GM12878 (cell line): ENCODE measurements around the gene TRIM7. TPM values are rescaled to one million over a fixed set of nuclear protein-coding genes. Genes with fewer than 3 reads are reported as not detected.

Experiments
- ATAC-seq: fragments of 200-7000 bp; cut with Tn5 transposase; 3 replicates; pipeline ENCODE4 v1.9.1; 2020; ENCODE audit warnings: mild to moderate bottlenecking, moderate library complexity
- BruUV-seq: library from RNA; stranded (reverse); fragments of 400-500 nt; replicated peaks from 2 replicates; lab custom pipeline; 2021; lab: Mats Ljungman, UMichigan
- CTCF ChIA-PET: fragments of 300-600 bp; sonication (Branson Sonifier 250); formaldehyde crosslinking; extraction: SDS; loops from one replicate; lab custom pipeline; 2021; ENCODE audit warnings: inconsistent platforms; lab: Yijun Ruan, JAX
- POLR2A ChIA-PET: fragments of 350-600 bp; formaldehyde crosslinking; extraction: SDS; loops from one replicate; lab custom pipeline; 2021; ENCODE audit warnings: inconsistent platforms; lab: Charles Lee
- RAD21 ChIA-PET: fragments of 300-600 bp; sonication (Branson Sonifier 250); formaldehyde crosslinking; loops from one replicate; lab custom pipeline; 2023; ENCODE audit warnings: antibody characterized with exemption; ENCODE audit not compliant: unreplicated experiment; lab: Charles Lee
- SMC1A ChIA-PET: fragments of 300-600 bp; sonication (Branson Sonifier 250); formaldehyde crosslinking; loops from one replicate; lab custom pipeline; 2023; ENCODE audit not compliant: unreplicated experiment, uncharacterized antibody; lab: Charles Lee
- DNase-seq: peaks from one replicate; pipeline ENCODE4 v3.0.0-alpha.2; 2011; ENCODE audit warnings: low read depth, low spot score
- FAIRE-seq: peaks from 3 replicates; lab custom pipeline; 2011; peaks lifted over from hg19 to GRCh38; lab: Jason Lieb, UNC
- H2AFZ ChIP-seq: 2 replicates; pipeline ENCODE4 v1.6.0; 2011; ENCODE audit warnings: low read depth, low read length, control low read depth; ENCODE audit not compliant: control insufficient read depth
- H3K27ac ChIP-seq: 2 replicates; pipeline ENCODE4 v1.5.1; 2011; ENCODE audit warnings: control low read depth; ENCODE audit not compliant: control insufficient read depth, insufficient read depth
- H3K27me3 ChIP-seq, 2 experiments: replicated peaks in 1 of 2; 2 replicates each; pipeline versions ENCODE4 v1.6.0 to v1.6.1; 2011; ENCODE audit warnings: low read length in 1 of 2; ENCODE audit not compliant: control insufficient read depth in 2 of 2, insufficient read depth in 2 of 2
- H3K36me3 ChIP-seq, 2 experiments: 2 replicates each; pipeline ENCODE4 v1.5.1; 2011; ENCODE audit warnings: low read length in 1 of 2; ENCODE audit not compliant: control insufficient read depth in 2 of 2, insufficient read depth in 2 of 2
- H3K4me1 ChIP-seq: 2 replicates; pipeline ENCODE4 v1.6.1; 2011; ENCODE audit warnings: mild to moderate bottlenecking, low read length, moderate library complexity, mixed read lengths; ENCODE audit not compliant: control insufficient read depth, insufficient read depth
- H3K4me2 ChIP-seq: 2 replicates; pipeline ENCODE4 v1.6.0; 2011; ENCODE audit warnings: control low read depth; ENCODE audit not compliant: control insufficient read depth, insufficient read depth
- H3K4me3 ChIP-seq: fragments of 200-600 bp; sonication (generic); 2 replicates; pipeline ENCODE4 v1.5.1; 2016
- H3K79me2 ChIP-seq: 2 replicates; pipeline ENCODE4 v1.6.0; 2011; ENCODE audit warnings: low read length; ENCODE audit not compliant: control insufficient read depth, insufficient read depth
- H3K9ac ChIP-seq: 2 replicates; pipeline ENCODE4 v1.8.0; 2011; ENCODE audit warnings: low read length, control low read depth, mixed read lengths; ENCODE audit not compliant: control insufficient read depth, insufficient read depth
- H3K9me3 ChIP-seq: replicated peaks from 3 replicates; pipeline ENCODE4 v1.5.1; 2011; ENCODE audit warnings: mild to moderate bottlenecking, low read length; ENCODE audit not compliant: control insufficient read depth, insufficient read depth
- H4K20me1 ChIP-seq: 2 replicates; pipeline ENCODE4 v1.6.0; 2011; ENCODE audit not compliant: control insufficient read depth, insufficient read depth
- ATF7 ChIP-seq: fragments of 450-650 bp; IDR thresholded peaks from 2 replicates; pipeline ENCODE4 v1.6.1; 2016; ENCODE audit warnings: low read depth, mild to moderate bottlenecking
- BHLHE40 ChIP-seq, 2 experiments: fragments of 450-650 bp in 1 of 2; IDR thresholded peaks; 2 replicates each; pipeline ENCODE4 v1.6.1; 2011 to 2017; ENCODE audit warnings: low read depth in 2 of 2, borderline replicate concordance in 1 of 2, improper control_type of control experiment in 1 of 2, low read length in 1 of 2, mild to moderate bottlenecking in 1 of 2
- CHD1 ChIP-seq: IDR thresholded peaks from 2 replicates; pipeline ENCODE4 v1.6.1; 2012; ENCODE audit warnings: low read depth, low read length, improper control_type of control experiment
- ETV6 ChIP-seq, 2 experiments: fragments of 450-650 bp in 1 of 2; IDR thresholded peaks in 1 of 2; conservative IDR thresholded peaks in 1 of 2; 2 replicates each; pipeline ENCODE4 v1.6.1; 2014; ENCODE audit warnings: antibody characterized with exemption in 1 of 2, borderline replicate concordance in 1 of 2, low read depth in 1 of 2, mild to moderate bottlenecking in 1 of 2, moderate library complexity in 1 of 2
- GATAD2B ChIP-seq: fragments of 450-650 bp; conservative IDR thresholded peaks from 2 replicates; pipeline ENCODE4 v1.6.1; 2017; ENCODE audit warnings: low read depth, mild to moderate bottlenecking, moderate library complexity
- IKZF2 ChIP-seq, 2 experiments: fragments of 450-650 bp; IDR thresholded peaks; 2 replicates each; pipeline ENCODE4 v1.6.1; 2017; ENCODE audit warnings: mild to moderate bottlenecking in 2 of 2, moderate library complexity in 2 of 2
- RAD51 ChIP-seq: fragments of 450-650 bp; IDR thresholded peaks from 2 replicates; pipeline ENCODE4 v1.6.1; 2016; ENCODE audit warnings: moderate library complexity, mild to moderate bottlenecking, inconsistent platforms
- SKIL ChIP-seq: fragments of 450-650 bp; IDR thresholded peaks from 2 replicates; pipeline ENCODE4 v1.6.1; 2017; ENCODE audit warnings: mild to moderate bottlenecking, low read depth, inconsistent platforms; ENCODE audit not compliant: poor library complexity, severe bottlenecking
- TCF12 ChIP-seq: IDR thresholded peaks from 2 replicates; pipeline ENCODE4 v1.6.1; 2011; ENCODE audit warnings: low read depth, mild to moderate bottlenecking, low read length
- TCF3 ChIP-seq: IDR thresholded peaks from 2 replicates; pipeline ENCODE4 v1.6.1; 2012; ENCODE audit warnings: low read depth, mild to moderate bottlenecking, low read length, borderline replicate concordance; ENCODE audit not compliant: insufficient read depth
- YY1 ChIP-seq: IDR thresholded peaks from 2 replicates; pipeline ENCODE4 v1.6.1; 2011; ENCODE audit warnings: low read depth, mild to moderate bottlenecking, low read length
- ZBTB11 ChIP-seq: fragments of 450-650 bp; formaldehyde crosslinking; IDR thresholded peaks from 2 replicates; pipeline ENCODE4 v1.5.0; 2022; ENCODE audit warnings: mild to moderate bottlenecking, missing genetic modification characterization
- ZNF24 ChIP-seq: fragments of 450-650 bp; IDR thresholded peaks from 2 replicates; pipeline ENCODE4 v1.6.1; 2017; ENCODE audit warnings: antibody characterized with exemption, mild to moderate bottlenecking
- WGBS: methylation state at CpG from one replicate; pipeline ENCODE4 v1.1.6; 2016; ENCODE audit warnings: low lambda C conversion rate; ENCODE audit not compliant: insufficient replicate concordance, insufficient coverage; ENCODE audit errors: missing lambda C conversion rate; 5-methylcytosine and 5-hydroxymethylcytosine counted together
- in situ Hi-C: fragments of 300-500 bp; cut with MboI; formaldehyde crosslinking; loops from 9 replicates; pipeline ENCODE4 v1.14.3; 2018; ENCODE audit warnings: mixed read lengths
- intact Hi-C: fragments of 100-400 bp; cut with micrococcal nuclease; formaldehyde crosslinking; loops from one replicate; pipeline ENCODE4 v1.14.2; 2022; ENCODE audit not compliant: unreplicated experiment
- polyA plus RNA-seq, 11 experiments: library from polyadenylated mRNA; depleted of rRNA in 4 of 11; unstranded in 6 of 11; stranded (reverse) in 5 of 11; fragments of >200 nt; fragmentation: Nextera tagmentation in 4 of 11; fragmentation: Illumina TruSeq in 1 of 11; extraction: Ambion mirVana in 4 of 11; extraction: Trizol in 1 of 11; gene quantifications; 1 replicate in 1 of 11; 2 replicates in 10 of 11; pipeline versions ENCODE4 v1.2.1 to v1.2.3, GENCODE V29; 2011 to 2016; ENCODE audit warnings: inconsistent platforms in 2 of 11, missing spikeins in 2 of 11, low read depth in 1 of 11
- total RNA-seq, 4 experiments: library from RNA; depleted of rRNA in 3 of 4; stranded (reverse); fragments of >200 nt in 3 of 4; fragmentation: Illumina TruSeq in 1 of 4; extraction: Trizol in 1 of 4; gene quantifications; 2 replicates each; pipeline versions ENCODE4 v1.2.1 to v1.2.3, GENCODE V29; 2013 to 2021
- TF ChIP-seq, protein P1 (sequence below): fragments of 450-650 bp; conservative IDR thresholded peaks from 2 replicates; pipeline ENCODE4 v1.6.1; 2017; ENCODE audit warnings: mild to moderate bottlenecking, moderate library complexity
- TF ChIP-seq, protein P2 (sequence below): fragments of 450-650 bp; IDR thresholded peaks from 2 replicates; pipeline ENCODE4 v1.6.1; 2017; ENCODE audit warnings: borderline replicate concordance

Gene TRIM7
- total and polyA plus RNA-seq, 10 of the 15 experiments (the other 5 are each of a cell fraction or from before 2014, with no cell fraction given): 0.02 to 1.6 (median 0.41) TPM

GRCh38 chr5:181170996-181171395, 34.0 kb downstream of the TRIM7 start:
- H3K9me3 ChIP-seq: no peaks in the 10 kb centered on the region
- H3K4me1 ChIP-seq: peaks cover 33% of the 10 kb centered on the region
- 0 out of 2 replicates have a peak overlapping the region, but pooled peaks have one; percentile 5 for H3K4me2 ChIP-seq
- no peaks in the 10 kb centered on the region for H3K36me3 ChIP-seq
- no peak overlapping the region for H3K4me3 ChIP-seq
- BruUV-seq: no TSS peak
- SMC1A ChIA-PET: interaction anchor here (1.0 to 1.6 kb wide), 5 partner anchors 14 to 303 kb away, joined by 3 to 6 read pairs (median 4); partner anchors contain the start of gene TRIM41
- CTCF ChIA-PET: interaction anchor here (0.6 to 4.5 kb wide), 8 partner anchors 11 to 308 kb away, joined by 3 to 37 read pairs (median 4); no protein-coding TSS in a partner anchor
- POLR2A ChIA-PET: interaction anchor here (0.9 to 2.7 kb wide), 2 partner anchors 18 to 354 kb away, joined by 3 to 20 read pairs; no protein-coding TSS in a partner anchor
- in situ Hi-C loops (no loop called here), intact Hi-C loops (loop anchor here (5.0 kb wide), 1 partner anchor 364 kb away; no protein-coding TSS in a partner anchor)
- no peaks in the 10 kb centered on the region for H3K27me3 ChIP-seq
- no peak overlapping the region for H2AFZ ChIP-seq
- FAIRE-seq (no peak), DNase-seq (no peak), ATAC-seq (no peak)
- H4K20me1 ChIP-seq: no peaks in the 10 kb centered on the region
- WGBS: 83% methylated on average over 6 of the region's 6 CpGs
- RAD21 ChIA-PET: interaction anchor here (1.0 kb wide), 2 partner anchors 21 to 53 kb away, joined by 3 to 8 read pairs; no protein-coding TSS in a partner anchor
- H3K27ac ChIP-seq: no peak overlapping the region
- H3K79me2 ChIP-seq: no peaks in the 10 kb centered on the region
- H3K9ac ChIP-seq: no peak overlapping the region
- TF ChIP-seq, protein P1, sequence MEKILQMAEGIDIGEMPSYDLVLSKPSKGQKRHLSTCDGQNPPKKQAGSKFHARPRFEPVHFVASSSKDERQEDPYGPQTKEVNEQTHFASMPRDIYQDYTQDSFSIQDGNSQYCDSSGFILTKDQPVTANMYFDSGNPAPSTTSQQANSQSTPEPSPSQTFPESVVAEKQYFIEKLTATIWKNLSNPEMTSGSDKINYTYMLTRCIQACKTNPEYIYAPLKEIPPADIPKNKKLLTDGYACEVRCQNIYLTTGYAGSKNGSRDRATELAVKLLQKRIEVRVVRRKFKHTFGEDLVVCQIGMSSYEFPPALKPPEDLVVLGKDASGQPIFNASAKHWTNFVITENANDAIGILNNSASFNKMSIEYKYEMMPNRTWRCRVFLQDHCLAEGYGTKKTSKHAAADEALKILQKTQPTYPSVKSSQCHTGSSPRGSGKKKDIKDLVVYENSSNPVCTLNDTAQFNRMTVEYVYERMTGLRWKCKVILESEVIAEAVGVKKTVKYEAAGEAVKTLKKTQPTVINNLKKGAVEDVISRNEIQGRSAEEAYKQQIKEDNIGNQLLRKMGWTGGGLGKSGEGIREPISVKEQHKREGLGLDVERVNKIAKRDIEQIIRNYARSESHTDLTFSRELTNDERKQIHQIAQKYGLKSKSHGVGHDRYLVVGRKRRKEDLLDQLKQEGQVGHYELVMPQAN: no peak
- TF ChIP-seq BHLHE40 (IDR thresholded peaks at IDR 0.05; ENCODE audit: borderline replicate concordance in 1 of 2, low read depth in 2 of 2, low read length in 1 of 2) (no peak), ETV6 (conservative IDR thresholded peaks at IDR 0.05 in 1 of 2, IDR thresholded peaks at IDR 0.05 in 1 of 2; ENCODE audit: borderline replicate concordance in 1 of 2, low read depth in 1 of 2) (no peak), ZNF24 (no peak), RAD51 (no peak), GATAD2B (no peak), TCF12 (no peak), YY1 (no peak), CHD1 (no peak), SKIL (no peak), IKZF2 (IDR thresholded peaks at IDR 0.05) (no peak), TCF3 (no peak), ZBTB11 (CRISPR knock-in tag) (no peak), ATF7 (no peak)
- TF ChIP-seq, protein P2, sequence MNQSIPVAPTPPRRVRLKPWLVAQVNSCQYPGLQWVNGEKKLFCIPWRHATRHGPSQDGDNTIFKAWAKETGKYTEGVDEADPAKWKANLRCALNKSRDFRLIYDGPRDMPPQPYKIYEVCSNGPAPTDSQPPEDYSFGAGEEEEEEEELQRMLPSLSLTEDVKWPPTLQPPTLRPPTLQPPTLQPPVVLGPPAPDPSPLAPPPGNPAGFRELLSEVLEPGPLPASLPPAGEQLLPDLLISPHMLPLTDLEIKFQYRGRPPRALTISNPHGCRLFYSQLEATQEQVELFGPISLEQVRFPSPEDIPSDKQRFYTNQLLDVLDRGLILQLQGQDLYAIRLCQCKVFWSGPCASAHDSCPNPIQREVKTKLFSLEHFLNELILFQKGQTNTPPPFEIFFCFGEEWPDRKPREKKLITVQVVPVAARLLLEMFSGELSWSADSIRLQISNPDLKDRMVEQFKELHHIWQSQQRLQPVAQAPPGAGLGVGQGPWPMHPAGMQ: no peak
